KMS-11 (cell line): ENCODE measurements around the gene FAM168A.

Source experiments
- H2AFZ ChIP-seq: fragments of 200-600 bp; sonication (generic); 2 replicates; pipeline ENCODE4 v1.6.1; 2016; ENCODE audit warnings: antibody characterized with exemption, mixed run types, low read depth
- H3K27ac ChIP-seq: fragments of 200-600 bp; sonication (generic); 2 replicates; pipeline ENCODE4 v1.6.1; 2016; ENCODE audit warnings: mild to moderate bottlenecking, mixed run types
- H3K27me3 ChIP-seq: fragments of 200-600 bp; sonication (generic); 2 replicates; pipeline ENCODE4 v1.6.1; 2017; ENCODE audit warnings: mild to moderate bottlenecking, low read depth, mixed run types, moderate library complexity; ENCODE audit not compliant: insufficient read depth
- H3K36me3 ChIP-seq: fragments of 200-600 bp; sonication (generic); 2 replicates; pipeline ENCODE4 v1.6.1; 2017; ENCODE audit warnings: mild to moderate bottlenecking, mixed run types; ENCODE audit not compliant: insufficient read depth
- H3K4me1 ChIP-seq: fragments of 200-600 bp; sonication (generic); 2 replicates; pipeline ENCODE4 v1.6.1; 2016; ENCODE audit warnings: mild to moderate bottlenecking, low read depth, mixed run types; ENCODE audit not compliant: poor library complexity, severe bottlenecking
- H3K4me2 ChIP-seq: fragments of 200-600 bp; sonication (generic); 2 replicates; pipeline ENCODE4 v1.7.0; 2016; ENCODE audit warnings: mild to moderate bottlenecking, mixed run types
- H3K4me3 ChIP-seq: fragments of 200-600 bp; sonication (generic); IDR thresholded peaks from 2 replicates; pipeline ENCODE4 v1.6.1; 2017; ENCODE audit warnings: low read depth, low read length, mixed read lengths; ENCODE audit not compliant: insufficient read depth
- H3K79me2 ChIP-seq: fragments of 200-600 bp; sonication (generic); 2 replicates; pipeline ENCODE4 v1.6.1; 2016; ENCODE audit warnings: low read depth, mixed run types; ENCODE audit not compliant: insufficient read depth
- H3K9ac ChIP-seq: fragments of 200-600 bp; sonication (generic); 2 replicates; pipeline ENCODE4 v1.6.1; 2016; ENCODE audit warnings: mild to moderate bottlenecking, mixed run types
- H4K20me1 ChIP-seq: fragments of 200-600 bp; sonication (generic); 2 replicates; pipeline ENCODE4 v1.6.1; 2016; ENCODE audit warnings: mild to moderate bottlenecking, mixed run types; ENCODE audit not compliant: insufficient read depth
- TF ChIP-seq, protein P1 (sequence below): fragments of 200-600 bp; sonication (generic); conservative IDR thresholded peaks from 2 replicates; pipeline ENCODE4 v1.6.1; 2017; ENCODE audit warnings: low read depth, mild to moderate bottlenecking, antibody characterized with exemption, low read length, moderate library complexity, mixed read lengths

The FAM168A gene

DNA sequence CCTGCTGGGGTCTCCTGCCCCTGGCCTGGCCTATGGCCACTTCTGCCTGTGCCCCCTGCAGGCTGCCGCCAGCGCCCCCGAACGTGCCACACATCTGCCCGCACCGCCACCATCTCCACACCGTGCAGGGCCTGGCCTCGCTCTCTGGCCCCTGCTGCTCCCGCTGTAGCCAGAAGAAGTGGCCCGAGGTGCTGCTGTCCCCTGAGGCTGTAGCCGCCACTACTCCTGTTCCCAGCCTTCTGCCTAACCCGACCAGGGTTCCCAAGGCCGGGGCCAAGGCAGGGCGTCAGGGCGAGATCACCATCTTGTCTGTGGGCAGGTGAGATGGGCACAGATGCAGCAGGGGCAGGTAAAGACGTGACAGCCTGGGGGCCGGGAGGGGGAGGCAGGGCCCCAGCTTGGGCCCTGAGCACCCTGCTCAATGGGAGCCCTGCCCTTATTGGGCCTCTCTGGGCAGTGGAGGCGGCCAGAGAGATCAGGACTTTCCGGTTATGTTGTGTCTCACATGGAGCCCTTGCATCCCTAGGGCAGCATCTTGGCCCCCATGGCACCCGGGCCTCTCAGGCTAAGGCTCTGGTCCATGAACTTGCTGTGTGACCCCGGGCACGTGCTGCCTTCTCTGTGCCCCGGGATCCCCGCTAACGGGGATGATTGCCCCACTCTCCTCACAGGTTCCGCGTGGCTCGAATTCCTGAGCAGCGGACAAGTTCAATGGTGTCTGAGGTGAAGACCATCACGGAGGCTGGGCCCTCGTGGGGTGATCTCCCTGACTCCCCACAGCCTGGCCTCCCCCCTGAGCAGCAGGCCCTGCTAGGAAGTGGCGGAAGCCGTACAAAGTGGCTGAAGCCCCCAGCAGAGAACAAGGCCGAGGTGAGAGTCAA, 203.3 kb downstream of the FAM168A start:
- H2AFZ ChIP-seq = no peak overlapping the region
- H3K4me2 ChIP-seq = no peak overlapping the region
- H4K20me1 ChIP-seq = no peaks in the 10 kb centered on the region
- H3K27me3 ChIP-seq = no peaks in the 10 kb centered on the region
- peaks cover 5% of the 10 kb centered on the region for H3K4me1 ChIP-seq
- no peak overlapping the region for H3K4me3 ChIP-seq
- H3K27ac ChIP-seq = no peak overlapping the region
- H3K79me2 ChIP-seq = no peaks in the 10 kb centered on the region
- H3K9ac ChIP-seq = no peak overlapping the region
- TF ChIP-seq, protein P1, sequence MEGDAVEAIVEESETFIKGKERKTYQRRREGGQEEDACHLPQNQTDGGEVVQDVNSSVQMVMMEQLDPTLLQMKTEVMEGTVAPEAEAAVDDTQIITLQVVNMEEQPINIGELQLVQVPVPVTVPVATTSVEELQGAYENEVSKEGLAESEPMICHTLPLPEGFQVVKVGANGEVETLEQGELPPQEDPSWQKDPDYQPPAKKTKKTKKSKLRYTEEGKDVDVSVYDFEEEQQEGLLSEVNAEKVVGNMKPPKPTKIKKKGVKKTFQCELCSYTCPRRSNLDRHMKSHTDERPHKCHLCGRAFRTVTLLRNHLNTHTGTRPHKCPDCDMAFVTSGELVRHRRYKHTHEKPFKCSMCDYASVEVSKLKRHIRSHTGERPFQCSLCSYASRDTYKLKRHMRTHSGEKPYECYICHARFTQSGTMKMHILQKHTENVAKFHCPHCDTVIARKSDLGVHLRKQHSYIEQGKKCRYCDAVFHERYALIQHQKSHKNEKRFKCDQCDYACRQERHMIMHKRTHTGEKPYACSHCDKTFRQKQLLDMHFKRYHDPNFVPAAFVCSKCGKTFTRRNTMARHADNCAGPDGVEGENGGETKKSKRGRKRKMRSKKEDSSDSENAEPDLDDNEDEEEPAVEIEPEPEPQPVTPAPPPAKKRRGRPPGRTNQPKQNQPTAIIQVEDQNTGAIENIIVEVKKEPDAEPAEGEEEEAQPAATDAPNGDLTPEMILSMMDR = no peak
- no peaks in the 10 kb centered on the region for H3K36me3 ChIP-seq

GRCh38 chr11:73393479-73394415, 204.2 kb downstream of the FAM168A start:
- no peaks in the 10 kb centered on the region for H4K20me1 ChIP-seq
- H3K27ac ChIP-seq = no peak overlapping the region
- H3K4me1 ChIP-seq = no peaks in the 10 kb centered on the region
- H3K79me2 ChIP-seq = no peaks in the 10 kb centered on the region
- TF ChIP-seq, protein P1 = peak; percentile 78
- no peaks in the 10 kb centered on the region for H3K36me3 ChIP-seq
- H3K4me3 ChIP-seq = no peak overlapping the region
- no peak overlapping the region for H3K9ac ChIP-seq
- no peaks in the 10 kb centered on the region for H3K27me3 ChIP-seq
- no peak overlapping the region for H2AFZ ChIP-seq
- no peak overlapping the region for H3K4me2 ChIP-seq

GRCh38 chr11:73393011-73393380, 204.9 kb downstream of the FAM168A start:
- Histone ChIP-seq H3K9ac (no peak overlapping the region), H2AFZ (no peak overlapping the region), H3K4me1 (no peaks in the 10 kb centered on the region), H4K20me1 (no peaks in the 10 kb centered on the region), H3K27ac (no peak overlapping the region), H3K79me2 (no peaks in the 10 kb centered on the region), H3K36me3 (no peaks in the 10 kb centered on the region), H3K27me3 (no peaks in the 10 kb centered on the region), H3K4me3 (no peak overlapping the region), H3K4me2 (no peak overlapping the region)
- TF ChIP-seq, protein P1 = no peak

- Histone ChIP-seq H3K4me2 (no peak overlapping the region), H2AFZ (no peak overlapping the region), H3K27ac (no peak overlapping the region), H4K20me1 (no peaks in the 10 kb centered on the region), H3K27me3 (no peaks in the 10 kb centered on the region), H3K9ac (no peak overlapping the region), H3K4me3 (no peak overlapping the region), H3K79me2 (no peaks in the 10 kb centered on the region), H3K36me3 (no peaks in the 10 kb centered on the region), H3K4me1 (peaks cover under 1% of the 10 kb centered on the region)
- TF ChIP-seq, protein P1 = no peak
These were observed 205.6 kb downstream of the FAM168A start for GRCh38 chr11:73392108-73393010.
